CD4-positive, alpha-beta T cell treated with Interleukin-12 subunit alpha and Interleukin-12 subunit beta, for 1 hour (primary cell): ENCODE measurements around the gene WRNIP1.
A peak's percentile ranks its signal among the peaks of the same experiment; 100 is the strongest.

Source experiments
- DNase-seq: peaks from one replicate; pipeline ENCODE4 v3.0.0-alpha.2; 2020

The WRNIP1 gene

DNA sequence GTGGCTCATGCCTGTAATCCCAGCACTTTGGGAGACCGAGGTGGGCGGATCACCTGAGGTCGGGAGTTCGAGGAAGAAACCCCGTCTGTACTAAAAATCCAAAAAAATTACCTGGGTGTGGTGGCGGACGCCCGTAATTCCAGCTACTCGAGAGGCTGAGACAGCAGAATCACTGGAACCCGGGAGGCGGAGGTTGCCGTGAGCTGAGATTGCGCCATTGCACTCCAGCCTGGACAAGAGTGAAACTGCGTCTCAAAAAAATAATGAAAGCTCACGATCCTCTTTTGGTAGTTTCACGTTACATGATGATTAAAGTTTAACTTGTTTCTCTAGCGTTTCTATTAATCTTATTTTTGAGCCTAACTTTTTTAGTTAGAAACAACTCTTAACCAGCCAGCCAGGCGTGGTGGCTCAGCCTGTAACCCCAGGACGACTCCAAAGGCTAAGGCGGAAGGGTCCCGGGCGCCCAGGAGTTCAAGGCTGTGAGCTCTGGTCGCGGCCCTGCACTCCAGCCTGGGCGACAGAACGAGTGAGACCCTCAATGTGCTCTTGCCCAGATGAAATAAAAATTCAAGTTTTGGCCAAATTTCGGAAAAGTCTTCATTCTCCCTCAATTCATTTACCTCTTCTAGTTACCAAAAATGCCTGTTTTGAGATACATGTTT lies 1.2 kb upstream of the WRNIP1 start:
- DNase-seq: no peak

- DNase-seq: peak; percentile 79
Measured at GRCh38 chr6:2764610-2765165, 505 bp upstream of the WRNIP1 start.

DNA sequence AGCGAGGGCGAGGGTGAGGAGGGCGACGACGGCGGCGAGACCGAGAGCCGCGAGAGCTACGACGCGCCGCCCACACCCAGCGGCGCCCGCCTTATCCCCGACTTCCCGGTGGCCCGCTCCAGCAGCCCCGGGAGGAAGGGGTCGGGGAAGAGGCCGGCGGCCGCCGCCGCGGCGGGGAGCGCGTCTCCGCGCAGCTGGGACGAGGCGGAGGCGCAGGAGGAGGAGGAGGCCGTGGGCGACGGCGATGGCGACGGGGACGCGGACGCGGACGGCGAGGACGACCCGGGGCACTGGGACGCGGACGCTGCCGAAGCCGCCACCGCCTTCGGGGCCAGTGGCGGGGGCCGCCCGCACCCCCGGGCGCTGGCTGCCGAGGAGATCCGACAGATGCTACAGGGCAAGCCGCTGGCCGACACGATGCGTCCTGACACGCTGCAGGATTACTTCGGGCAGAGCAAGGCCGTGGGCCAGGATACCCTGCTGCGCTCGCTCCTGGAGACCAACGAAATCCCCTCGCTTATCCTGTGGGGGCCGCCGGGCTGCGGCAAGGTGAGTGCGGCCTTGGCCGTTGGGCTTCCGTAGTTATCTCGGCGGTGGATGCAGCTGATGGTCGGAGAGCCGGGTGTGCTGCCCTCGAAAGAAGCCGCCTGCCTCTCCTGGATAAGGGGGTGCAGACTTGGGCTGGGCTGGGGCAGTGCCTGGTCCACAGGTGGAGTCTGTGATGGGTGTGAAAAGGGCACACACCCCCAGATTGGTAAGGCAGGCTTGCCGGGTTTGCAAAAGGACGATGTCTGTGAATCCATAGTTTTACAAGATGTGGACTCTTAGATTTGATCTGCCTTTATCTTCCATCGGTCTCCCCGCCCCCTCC lies 938 bp downstream of the WRNIP1 start:
- peak; percentile 26 for DNase-seq

DNA sequence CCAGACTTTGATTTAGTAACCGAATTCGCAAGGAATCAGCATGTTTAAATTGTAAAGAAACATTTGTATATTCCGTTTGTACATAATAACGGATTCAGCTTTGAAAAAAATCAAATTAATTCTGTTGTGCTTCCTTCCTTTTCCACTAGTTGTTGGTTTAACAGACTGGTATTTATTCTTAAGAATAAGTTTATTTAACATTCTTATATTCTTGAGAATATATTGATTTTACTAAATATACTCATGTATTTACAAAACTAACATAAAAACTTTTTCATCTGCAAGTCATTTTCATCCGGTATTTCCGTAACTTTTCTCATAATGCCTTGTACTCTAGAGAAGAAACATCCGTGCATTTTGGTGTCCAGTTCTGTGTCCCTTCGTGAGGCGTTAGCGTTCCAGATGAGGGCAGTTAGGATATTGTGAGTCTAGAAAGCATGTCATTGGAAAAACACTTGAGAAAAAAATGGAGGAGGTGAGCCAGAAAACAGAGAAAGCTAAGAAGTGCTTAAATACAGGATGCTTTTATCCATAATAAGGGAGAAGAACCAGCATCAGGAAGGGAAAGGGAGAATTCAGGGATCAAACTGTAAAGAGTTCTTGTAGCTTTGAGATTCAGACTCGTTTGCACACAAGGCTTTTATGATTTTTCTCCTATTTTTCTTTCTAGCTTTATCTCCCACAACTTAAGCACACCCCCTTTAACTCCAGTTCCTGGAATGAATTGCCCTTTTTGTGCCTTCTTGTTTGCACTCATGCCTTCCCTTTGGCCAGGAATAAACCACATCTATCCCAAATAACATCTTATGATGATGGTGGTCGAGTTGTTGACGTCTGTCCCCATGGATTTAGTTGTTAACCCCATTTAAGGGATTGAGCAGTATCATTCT lies 1.8 kb downstream of the WRNIP1 start:
- DNase-seq: no peak

GRCh38 chr6:2767657-2768524 lies 2.7 kb downstream of the WRNIP1 start:
- DNase-seq: no peak

DNA sequence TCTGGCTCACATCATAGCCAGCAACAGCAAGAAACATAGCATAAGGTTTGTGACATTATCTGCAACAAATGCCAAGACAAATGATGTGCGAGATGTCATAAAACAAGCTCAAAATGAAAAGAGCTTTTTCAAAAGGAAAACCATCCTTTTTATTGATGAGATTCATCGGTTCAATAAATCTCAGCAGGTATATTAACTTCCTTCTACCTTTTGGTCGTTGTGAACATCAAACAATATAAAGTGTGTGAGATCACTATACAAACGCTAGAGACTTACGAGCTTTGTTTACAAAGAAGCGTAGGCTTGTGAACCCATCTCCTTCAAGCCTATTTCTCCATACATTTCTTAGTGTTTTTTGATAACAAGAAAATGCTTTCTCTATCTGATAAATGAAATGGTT lies 3.5 kb downstream of the WRNIP1 start:
- DNase-seq: no peak

DNA sequence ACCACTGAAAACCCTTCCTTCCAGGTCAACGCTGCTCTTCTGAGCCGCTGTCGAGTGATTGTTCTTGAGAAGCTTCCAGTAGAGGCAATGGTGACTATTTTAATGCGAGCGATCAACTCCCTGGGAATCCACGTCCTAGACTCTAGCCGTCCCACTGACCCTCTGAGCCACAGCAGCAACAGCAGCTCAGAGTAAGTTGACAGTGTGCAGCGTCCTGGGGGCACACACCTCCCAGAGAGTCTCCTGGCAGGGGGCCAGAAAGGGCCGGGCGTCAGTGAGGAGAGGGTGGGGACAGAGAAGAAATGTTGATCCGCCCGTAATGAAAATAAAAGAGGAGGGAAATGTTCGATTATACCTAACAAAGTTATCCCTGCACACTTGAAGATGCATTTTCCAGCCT lies 5.0 kb downstream of the WRNIP1 start:
- DNase-seq: no peak

- no peak for DNase-seq
Measured at GRCh38 chr6:2771079-2771478, 5.9 kb downstream of the WRNIP1 start.

DNA sequence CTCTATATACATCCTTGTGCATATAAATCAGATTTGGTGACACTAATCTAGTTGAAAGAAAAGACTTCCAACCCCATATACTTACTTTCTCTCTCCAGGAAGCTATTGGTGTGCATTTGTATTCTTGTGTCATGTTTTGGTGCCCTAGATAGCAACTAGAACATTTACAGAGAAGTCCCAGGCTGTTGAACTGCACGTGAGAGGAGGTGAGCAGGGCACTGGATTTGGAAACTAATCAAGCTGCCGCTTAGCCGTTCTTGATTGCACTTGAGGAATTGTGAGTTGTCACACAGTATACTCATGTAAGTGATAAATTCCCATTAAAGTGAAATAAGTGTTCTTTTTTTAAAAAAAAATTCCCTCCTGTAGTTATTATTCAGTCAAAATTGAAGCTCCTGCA lies 7.6 kb downstream of the WRNIP1 start:
- no peak for DNase-seq

- no peak for DNase-seq
Measured at GRCh38 chr6:2773449-2773848, 8.3 kb downstream of the WRNIP1 start.

- no peak for DNase-seq
Measured at GRCh38 chr6:2775003-2775402, 9.8 kb downstream of the WRNIP1 start.

DNA sequence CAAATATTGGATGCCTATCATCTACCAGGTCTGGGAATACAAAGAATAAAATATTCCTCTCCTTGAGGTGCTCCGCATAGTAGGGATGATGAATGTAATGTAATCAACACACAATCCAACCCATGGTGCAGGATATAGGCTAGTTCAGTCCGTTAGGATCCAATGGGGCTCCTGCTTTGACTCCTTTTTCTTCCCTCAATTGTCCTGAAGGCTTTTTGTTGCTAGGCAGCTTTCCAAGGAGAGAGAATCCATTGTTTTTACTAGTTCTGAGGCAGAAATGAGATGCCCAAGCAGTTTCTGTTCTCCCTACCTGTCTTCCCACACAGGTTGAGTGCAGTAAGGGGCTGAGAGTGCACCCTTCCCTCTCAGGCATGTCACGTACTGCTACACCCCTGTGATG lies 12.1 kb downstream of the WRNIP1 start:
- no peak for DNase-seq

- no peak for DNase-seq
Measured at GRCh38 chr6:2780102-2780737, 15.0 kb downstream of the WRNIP1 start.

DNA sequence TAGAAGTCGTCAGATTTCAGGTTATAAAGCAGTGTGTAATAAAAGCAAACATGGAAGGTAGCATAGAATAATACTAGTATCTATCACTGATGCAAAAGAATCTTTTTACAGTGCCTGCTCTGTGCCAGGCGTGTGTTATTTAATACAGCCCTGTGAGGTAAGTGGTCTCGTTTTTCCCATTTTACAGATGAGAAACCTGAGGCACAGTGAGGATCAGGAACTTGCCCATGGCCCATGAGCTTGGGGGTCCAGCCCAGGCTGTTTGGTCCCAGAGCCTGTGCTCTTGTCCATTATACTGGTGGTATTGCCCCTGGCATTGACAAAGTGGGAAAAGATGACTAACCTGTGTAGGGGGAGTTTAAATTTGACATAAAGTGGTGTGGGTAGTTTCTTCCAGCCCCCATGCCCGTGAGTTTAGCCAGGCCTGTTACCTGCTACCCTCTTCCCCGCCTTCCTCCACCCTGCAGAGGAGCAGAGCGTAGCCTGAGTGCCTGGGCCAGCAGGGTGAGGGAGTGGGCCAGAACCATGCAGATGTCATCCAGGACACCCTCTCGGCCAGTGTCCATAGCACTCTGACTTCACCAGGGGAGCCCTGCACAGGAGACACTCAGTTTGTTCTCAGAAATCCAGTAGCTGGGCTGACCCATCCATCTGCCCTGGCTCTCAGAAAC lies 16.6 kb downstream of the WRNIP1 start:
- no peak for DNase-seq

DNA sequence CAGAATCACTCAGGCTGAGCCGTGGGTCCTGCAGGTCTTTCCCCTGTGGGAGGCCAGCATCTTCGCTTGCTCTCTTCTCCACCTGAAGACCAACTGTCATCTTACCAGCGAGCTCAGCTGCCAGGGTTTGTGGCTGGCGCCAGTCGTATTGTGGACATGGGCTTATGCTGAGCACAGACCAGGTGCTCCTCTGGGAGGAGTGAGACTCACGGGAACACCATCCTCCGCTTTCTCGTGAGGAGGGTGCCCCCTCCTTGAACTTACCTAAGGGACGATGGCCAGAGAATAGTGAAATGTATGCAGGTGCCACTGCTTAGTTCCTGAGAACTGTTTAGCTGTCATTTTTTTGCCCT lies 17.1 kb downstream of the WRNIP1 start:
- no peak for DNase-seq

DNA sequence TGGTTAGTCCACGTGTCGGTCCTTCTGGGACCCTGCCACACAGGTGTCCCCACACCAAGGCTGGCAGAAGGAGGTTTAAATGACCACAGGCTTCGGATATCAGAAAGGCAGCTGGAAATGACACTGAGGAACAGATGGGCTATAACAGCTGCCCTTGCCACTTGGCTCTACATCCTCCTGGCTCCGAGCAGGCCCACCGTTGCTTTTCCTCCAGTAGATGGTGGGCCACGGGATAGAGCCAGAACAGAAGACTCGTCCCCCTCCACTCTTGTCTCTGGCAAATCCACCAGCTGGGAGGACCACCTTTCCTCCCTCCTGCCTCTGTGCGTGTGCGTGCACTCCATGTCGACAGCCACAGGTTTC lies 17.6 kb downstream of the WRNIP1 start:
- DNase-seq: no peak

DNA sequence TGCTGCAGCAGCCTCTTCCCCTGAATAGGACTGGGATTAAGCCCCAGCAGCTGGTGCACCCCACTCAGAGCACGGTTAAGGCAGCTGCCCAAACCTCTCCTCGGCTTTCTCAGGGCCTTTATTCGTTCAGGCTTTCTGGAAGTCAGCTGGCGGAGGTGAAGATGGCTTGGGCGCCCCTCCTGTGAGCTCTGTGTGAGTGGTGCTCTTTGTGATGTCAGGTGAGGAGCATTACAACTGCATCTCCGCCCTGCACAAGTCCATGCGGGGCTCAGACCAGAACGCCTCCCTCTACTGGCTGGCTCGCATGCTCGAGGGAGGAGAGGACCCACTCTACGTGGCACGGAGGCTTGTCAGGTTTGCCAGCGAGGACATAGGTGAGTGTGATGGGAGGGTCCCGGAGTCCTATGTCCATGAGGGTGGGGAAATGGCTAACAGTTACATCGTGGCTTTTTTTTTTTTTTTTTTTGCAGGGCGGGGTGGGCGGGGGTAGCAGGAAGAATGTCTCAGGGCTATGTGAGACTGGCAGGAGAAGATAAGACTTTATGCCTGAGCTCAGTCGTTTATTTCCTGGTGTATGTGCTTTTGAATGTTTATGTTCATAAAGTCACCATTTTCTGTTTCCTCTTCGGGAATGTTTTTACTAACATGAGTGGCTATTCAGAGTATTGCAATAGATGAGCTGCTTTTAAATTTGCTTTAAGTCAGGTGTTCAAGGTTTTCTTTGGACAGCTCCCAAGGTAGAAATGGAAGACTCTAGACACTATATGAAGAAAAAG lies 18.2 kb downstream of the WRNIP1 start:
- DNase-seq: no peak

GRCh38 chr6:2784061-2784460 lies 18.9 kb downstream of the WRNIP1 start:
- DNase-seq: no peak

- no peak for DNase-seq
Measured at GRCh38 chr6:2784930-2785329, 19.7 kb downstream of the WRNIP1 start.

DNA sequence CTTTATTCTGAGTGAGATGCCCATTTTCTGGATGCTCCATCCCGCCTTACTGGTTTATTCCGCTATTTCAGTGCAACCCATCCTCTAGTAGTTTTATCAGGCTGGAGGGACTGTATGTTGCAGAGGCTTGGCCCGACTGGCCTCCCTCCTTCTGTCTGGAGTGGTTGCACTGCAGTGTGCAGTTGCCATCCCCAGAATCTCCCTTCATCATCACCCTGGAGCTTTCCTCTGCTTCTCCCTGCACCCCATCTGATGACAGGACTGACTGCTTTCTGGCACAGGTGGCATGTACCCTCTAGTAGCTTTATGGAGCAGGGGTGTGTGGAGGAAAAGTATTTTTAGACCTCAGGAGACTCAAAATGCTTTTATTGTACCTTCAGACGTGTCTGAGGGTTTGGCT lies 21.1 kb downstream of the WRNIP1 start:
- DNase-seq: no peak
